ENCODE measurements around the gene EGFR.

EGFR gene

GRCh38 chr7:55108818-55109217, 90.0 kb downstream of the EGFR start:
- H2AK5ac ChIP-seq (ENCODE audit: low read depth, low read length), result no peak overlapping the region
- no peak for DNase-seq (ENCODE audit: low spot score)
- H3K4me2 ChIP-seq (ENCODE audit: insufficient read depth, low read length, poor library complexity, severe bottlenecking), result no peak overlapping the region
- no peaks in the 10 kb centered on the region for H3K79me1 ChIP-seq (ENCODE audit: low read depth, low read length)
- no peak overlapping the region for H3K18ac ChIP-seq (ENCODE audit: low read length)
- H2BK120ac ChIP-seq (ENCODE audit: low read depth, low read length), result no peak overlapping the region
- H2AFZ ChIP-seq (ENCODE audit: low read length), result no peak overlapping the region
- H4K8ac ChIP-seq (ENCODE audit: low read depth, low read length), result no peak overlapping the region
- no peak overlapping the region for H3K14ac ChIP-seq (ENCODE audit: low read length)
- H3K9me3 ChIP-seq (replicated peaks in 1 of 2; ENCODE audit: control insufficient read depth in 2 of 2, insufficient read depth in 1 of 2, low read depth in 1 of 2, low read length in 2 of 2), result no peaks in the 10 kb centered on the region
- H4K91ac ChIP-seq (ENCODE audit: low read depth, low read length, poor library complexity), result no peak overlapping the region
- H3K4me3 ChIP-seq (ENCODE audit: low read length in 2 of 2), result no peak overlapping the region
- peaks cover 10 to 24% of the 10 kb centered on the region in 2 donors for H3K4me1 ChIP-seq (ENCODE audit: control insufficient read depth in 2 of 2, insufficient read depth in 1 of 2, low read depth in 1 of 2, low read length in 2 of 2)
- no peak overlapping the region for H3K9ac ChIP-seq (ENCODE audit: low read depth, low read length, poor library complexity)
- H2BK12ac ChIP-seq (ENCODE audit: low read length), result no peak overlapping the region
- no peaks in the 10 kb centered on the region for H3K36me3 ChIP-seq (replicated peaks in 1 of 2; ENCODE audit: control insufficient read depth in 2 of 2, insufficient read depth in 2 of 2, low read length in 2 of 2)
- no CpG with 5 or more reads among the region's 3 CpGs for WGBS, 2 donors (ENCODE audit: extremely low coverage in 2 of 2, insufficient read length in 2 of 2, insufficient replicate concordance in 1 of 2)
- no peak overlapping the region for H2BK15ac ChIP-seq (ENCODE audit: low read length)
- H2BK5ac ChIP-seq (ENCODE audit: low read length), result no peak overlapping the region
- H3K27ac ChIP-seq (replicated peaks; ENCODE audit: low read length), result no peak overlapping the region
- H3K27me3 ChIP-seq (ENCODE audit: control insufficient read depth in 3 of 3, insufficient read depth in 3 of 3, low read depth in 1 of 3, low read length in 3 of 3), result no peaks in the 10 kb centered on the region
- H3K4ac ChIP-seq (ENCODE audit: low read length), result no peak overlapping the region
- no peak overlapping the region for H3K23ac ChIP-seq (ENCODE audit: low read depth, low read length, poor library complexity)

GRCh38 chr7:55109404-55110167, 90.8 kb downstream of the EGFR start:
- H2BK120ac ChIP-seq (ENCODE audit: low read depth, low read length), result no peak overlapping the region
- no peak overlapping the region for H3K18ac ChIP-seq (ENCODE audit: low read length)
- H4K8ac ChIP-seq (ENCODE audit: low read depth, low read length), result no peak overlapping the region
- no peak overlapping the region for H3K27ac ChIP-seq (replicated peaks; ENCODE audit: low read length)
- H2AFZ ChIP-seq (ENCODE audit: low read length), result no peak overlapping the region
- H2BK15ac ChIP-seq (ENCODE audit: low read length), result no peak overlapping the region
- no peak for DNase-seq (ENCODE audit: low spot score)
- H3K4ac ChIP-seq (ENCODE audit: low read length), result no peak overlapping the region
- H3K27me3 ChIP-seq (ENCODE audit: control insufficient read depth in 3 of 3, insufficient read depth in 3 of 3, low read depth in 1 of 3, low read length in 3 of 3), result no peaks in the 10 kb centered on the region
- no peak overlapping the region for H2BK5ac ChIP-seq (ENCODE audit: low read length)
- H3K14ac ChIP-seq (ENCODE audit: low read length), result no peak overlapping the region
- no peak overlapping the region for H3K4me3 ChIP-seq (ENCODE audit: low read length in 2 of 2)
- no peaks in the 10 kb centered on the region for H3K79me1 ChIP-seq (ENCODE audit: low read depth, low read length)
- no peak overlapping the region for H3K4me2 ChIP-seq (ENCODE audit: insufficient read depth, low read length, poor library complexity, severe bottlenecking)
- H3K9me3 ChIP-seq (replicated peaks in 1 of 2; ENCODE audit: control insufficient read depth in 2 of 2, insufficient read depth in 1 of 2, low read depth in 1 of 2, low read length in 2 of 2), result no peaks in the 10 kb centered on the region
- H4K91ac ChIP-seq (ENCODE audit: low read depth, low read length, poor library complexity), result no peak overlapping the region
- no peak overlapping the region for H2AK5ac ChIP-seq (ENCODE audit: low read depth, low read length)
- H3K23ac ChIP-seq (ENCODE audit: low read depth, low read length, poor library complexity), result no peak overlapping the region
- no peak overlapping the region for H2BK12ac ChIP-seq (ENCODE audit: low read length)
- H3K36me3 ChIP-seq (replicated peaks in 1 of 2; ENCODE audit: control insufficient read depth in 2 of 2, insufficient read depth in 2 of 2, low read length in 2 of 2), result no peaks in the 10 kb centered on the region
- H3K9ac ChIP-seq (ENCODE audit: low read depth, low read length, poor library complexity), result no peak overlapping the region
- WGBS, 2 donors (ENCODE audit: extremely low coverage in 2 of 2, insufficient read length in 2 of 2, insufficient replicate concordance in 1 of 2), result no CpG with 5 or more reads among the region's 8 CpGs
- H3K4me1 ChIP-seq (ENCODE audit: control insufficient read depth in 2 of 2, insufficient read depth in 1 of 2, low read depth in 1 of 2, low read length in 2 of 2), result peaks cover 8 to 24% of the 10 kb centered on the region in 2 donors

DNA sequence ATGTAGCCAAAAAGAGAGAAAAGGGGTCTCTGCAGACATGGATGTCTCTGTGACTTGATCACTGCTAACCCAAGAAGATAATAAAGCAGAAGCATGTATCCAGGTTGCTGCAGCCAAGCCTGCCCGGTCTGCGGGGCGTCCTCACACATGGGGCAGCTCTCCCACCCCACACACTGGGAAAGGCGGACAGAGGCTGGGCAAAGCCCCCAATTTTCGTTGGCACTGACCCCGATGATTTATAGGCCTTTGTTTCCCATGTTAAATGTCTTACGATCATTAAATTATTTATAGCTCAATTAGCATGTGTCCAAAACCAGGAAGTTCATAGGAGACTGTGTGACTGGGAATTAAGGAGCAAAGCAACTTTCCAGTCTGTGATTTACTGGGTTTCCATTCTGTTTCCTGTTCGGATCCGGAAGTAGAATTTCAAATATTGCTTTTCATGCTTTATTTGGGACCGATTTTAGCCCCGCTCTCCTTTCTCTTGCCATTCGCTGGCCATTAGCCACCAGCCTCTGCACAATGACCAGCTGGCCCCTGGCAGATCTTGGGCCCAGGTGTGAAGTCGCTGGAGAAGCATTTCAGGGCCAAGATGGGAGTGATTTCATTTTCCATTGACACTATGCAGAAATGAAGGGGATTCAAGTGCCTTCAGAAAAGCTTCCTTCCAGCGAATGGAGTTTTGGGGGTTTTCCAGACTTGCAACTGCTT, 91.6 kb downstream of the EGFR start:
- H3K27me3 ChIP-seq (ENCODE audit: control insufficient read depth in 3 of 3, insufficient read depth in 3 of 3, low read depth in 1 of 3, low read length in 3 of 3), result no peaks in the 10 kb centered on the region
- H3K4me1 ChIP-seq (ENCODE audit: control insufficient read depth in 2 of 2, insufficient read depth in 1 of 2, low read depth in 1 of 2, low read length in 2 of 2), result peaks cover 8 to 24% of the 10 kb centered on the region in 2 donors
- no peak overlapping the region for H3K4me3 ChIP-seq (ENCODE audit: low read length in 2 of 2)
- H2BK15ac ChIP-seq (ENCODE audit: low read length), result no peak overlapping the region
- no peak for DNase-seq (ENCODE audit: low spot score)
- H3K4me2 ChIP-seq (ENCODE audit: insufficient read depth, low read length, poor library complexity, severe bottlenecking), result no peak overlapping the region
- no peak overlapping the region for H4K91ac ChIP-seq (ENCODE audit: low read depth, low read length, poor library complexity)
- H3K79me1 ChIP-seq (ENCODE audit: low read depth, low read length), result no peaks in the 10 kb centered on the region
- no peak overlapping the region for H2BK12ac ChIP-seq (ENCODE audit: low read length)
- H3K9me3 ChIP-seq (replicated peaks in 1 of 2; ENCODE audit: control insufficient read depth in 2 of 2, insufficient read depth in 1 of 2, low read depth in 1 of 2, low read length in 2 of 2), result peaks cover 0 to under 1% of the 10 kb centered on the region in 2 donors
- no peak overlapping the region for H3K4ac ChIP-seq (ENCODE audit: low read length)
- no peaks in the 10 kb centered on the region for H3K36me3 ChIP-seq (replicated peaks in 1 of 2; ENCODE audit: control insufficient read depth in 2 of 2, insufficient read depth in 2 of 2, low read length in 2 of 2)
- no peak overlapping the region for H2BK5ac ChIP-seq (ENCODE audit: low read length)
- H4K8ac ChIP-seq (ENCODE audit: low read depth, low read length), result no peak overlapping the region
- H2BK120ac ChIP-seq (ENCODE audit: low read depth, low read length), result no peak overlapping the region
- no peak overlapping the region for H3K23ac ChIP-seq (ENCODE audit: low read depth, low read length, poor library complexity)
- H2AK5ac ChIP-seq (ENCODE audit: low read depth, low read length), result no peak overlapping the region
- no peak overlapping the region for H3K27ac ChIP-seq (replicated peaks; ENCODE audit: low read length)
- H3K18ac ChIP-seq (ENCODE audit: low read length), result no peak overlapping the region
- H3K14ac ChIP-seq (ENCODE audit: low read length), result no peak overlapping the region
- no peak overlapping the region for H3K9ac ChIP-seq (ENCODE audit: low read depth, low read length, poor library complexity)
- H2AFZ ChIP-seq (ENCODE audit: low read length), result no peak overlapping the region
- WGBS, 2 donors (ENCODE audit: extremely low coverage in 2 of 2, insufficient read length in 2 of 2, insufficient replicate concordance in 1 of 2), result no CpG with 5 or more reads among the region's 14 CpGs

DNA sequence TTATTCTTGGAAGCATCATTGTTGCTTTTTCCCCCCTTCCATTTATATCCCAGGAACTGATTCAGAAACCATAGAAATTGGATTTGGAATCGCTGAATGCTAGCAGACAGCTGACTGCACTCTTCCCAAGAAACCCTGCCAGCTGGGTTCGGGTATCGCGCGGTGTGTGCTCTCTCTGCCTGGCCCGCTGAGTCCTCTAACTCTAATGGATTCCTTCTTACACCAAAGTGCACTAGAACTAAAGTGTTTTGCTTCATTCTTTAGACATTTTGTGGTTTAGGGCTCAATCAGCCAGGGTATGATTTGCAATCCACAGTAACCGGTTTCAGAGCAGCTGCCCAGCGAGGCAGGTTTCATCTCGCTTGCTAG, 92.2 kb downstream of the EGFR start:
- H2AFZ ChIP-seq (ENCODE audit: low read length), result no peak overlapping the region
- no peak overlapping the region for H3K14ac ChIP-seq (ENCODE audit: low read length)
- H3K36me3 ChIP-seq (replicated peaks in 1 of 2; ENCODE audit: control insufficient read depth in 2 of 2, insufficient read depth in 2 of 2, low read length in 2 of 2), result no peaks in the 10 kb centered on the region
- no peak overlapping the region for H3K4me2 ChIP-seq (ENCODE audit: insufficient read depth, low read length, poor library complexity, severe bottlenecking)
- no peak overlapping the region for H2BK120ac ChIP-seq (ENCODE audit: low read depth, low read length)
- H2AK5ac ChIP-seq (ENCODE audit: low read depth, low read length), result no peak overlapping the region
- H3K27me3 ChIP-seq (ENCODE audit: control insufficient read depth in 3 of 3, insufficient read depth in 3 of 3, low read depth in 1 of 3, low read length in 3 of 3), result no peaks in the 10 kb centered on the region
- no peak overlapping the region for H2BK15ac ChIP-seq (ENCODE audit: low read length)
- no peak overlapping the region for H3K4me3 ChIP-seq (ENCODE audit: low read length in 2 of 2)
- H3K9me3 ChIP-seq (replicated peaks in 1 of 2; ENCODE audit: control insufficient read depth in 2 of 2, insufficient read depth in 1 of 2, low read depth in 1 of 2, low read length in 2 of 2), result peaks cover 0 to 2% of the 10 kb centered on the region in 2 donors
- H3K79me1 ChIP-seq (ENCODE audit: low read depth, low read length), result no peaks in the 10 kb centered on the region
- no peak overlapping the region for H4K8ac ChIP-seq (ENCODE audit: low read depth, low read length)
- H2BK5ac ChIP-seq (ENCODE audit: low read length), result no peak overlapping the region
- no peak overlapping the region for H3K9ac ChIP-seq (ENCODE audit: low read depth, low read length, poor library complexity)
- no peak overlapping the region for H3K23ac ChIP-seq (ENCODE audit: low read depth, low read length, poor library complexity)
- H2BK12ac ChIP-seq (ENCODE audit: low read length), result no peak overlapping the region
- DNase-seq (ENCODE audit: low spot score), result no peak
- H3K27ac ChIP-seq (replicated peaks; ENCODE audit: low read length), result no peak overlapping the region
- no peak overlapping the region for H4K91ac ChIP-seq (ENCODE audit: low read depth, low read length, poor library complexity)
- no peak overlapping the region for H3K18ac ChIP-seq (ENCODE audit: low read length)
- no peak overlapping the region for H3K4ac ChIP-seq (ENCODE audit: low read length)
- peaks cover 7 to 24% of the 10 kb centered on the region in 2 donors for H3K4me1 ChIP-seq (ENCODE audit: control insufficient read depth in 2 of 2, insufficient read depth in 1 of 2, low read depth in 1 of 2, low read length in 2 of 2)
- no CpG with 5 or more reads among the region's 9 CpGs for WGBS, 2 donors (ENCODE audit: extremely low coverage in 2 of 2, insufficient read length in 2 of 2, insufficient replicate concordance in 1 of 2)
